Suppressor macrophage treated with lipopolysaccharide for 1 hour (primary cell): Measurements from ENCODE around the gene FAM20C.

ENCODE experiments used
- DNase-seq, 3 donors: peaks; one replicate each; pipeline ENCODE4 v3.0.0-alpha.2; 2020 to 2022

Gene FAM20C

GRCh38 chr7:159370-160270 lies 32.8 kb upstream of the FAM20C start:
- no peak for DNase-seq

- DNase-seq = peak in 1 of 3 donors; percentile 16
These were observed 31.2 kb upstream of the FAM20C start for GRCh38 chr7:160958-161725.

GRCh38 chr7:162632-163297 lies 29.6 kb upstream of the FAM20C start:
- DNase-seq = peak in 1 of 3 donors; percentile 10

GRCh38 chr7:163298-163695 lies 29.1 kb upstream of the FAM20C start:
- DNase-seq = no peak

- peak in 1 of 3 donors; percentile 17 for DNase-seq
These were observed 28.1 kb upstream of the FAM20C start for GRCh38 chr7:163971-164881.

- DNase-seq = peak in 1 of 3 donors; percentile 29
These were observed 27.3 kb upstream of the FAM20C start for GRCh38 chr7:164882-165660.

- DNase-seq = peak in 1 of 3 donors; percentile 18
These were observed 26.6 kb upstream of the FAM20C start for GRCh38 chr7:165661-166337.

- peak; percentile 38 to 41 (median 40) for DNase-seq
These were observed 25.9 kb upstream of the FAM20C start for GRCh38 chr7:166338-167060.

GRCh38 chr7:167090-167855 lies 25.1 kb upstream of the FAM20C start:
- DNase-seq = peak; percentile 66 to 77 (median 70)

GRCh38 chr7:167976-168791 lies 24.2 kb upstream of the FAM20C start:
- peak in 1 of 3 donors; percentile 16 for DNase-seq

GRCh38 chr7:169276-170172 lies 22.8 kb upstream of the FAM20C start:
- peak in 1 of 3 donors; percentile 11 for DNase-seq

- DNase-seq = peak in 1 of 3 donors; percentile 15
These were observed 21.6 kb upstream of the FAM20C start for GRCh38 chr7:170551-171363.

GRCh38 chr7:171364-171904 lies 20.9 kb upstream of the FAM20C start:
- DNase-seq = peak in 1 of 3 donors; percentile 10

- peak in 1 of 3 donors; percentile 7 for DNase-seq
These were observed 20.4 kb upstream of the FAM20C start for GRCh38 chr7:171912-172515.

GRCh38 chr7:173209-173918 lies 19.0 kb upstream of the FAM20C start:
- peak in 1 of 3 donors; percentile 12 for DNase-seq
